OCI-LY7 (cell line): ENCODE results near the gene ZBTB21. TPM values are rescaled to one million over a fixed set of nuclear protein-coding genes. Genes with fewer than 3 reads are reported as not detected.
A peak's percentile ranks its signal among the peaks of the same experiment; 100 is the strongest.

Experiments used
- BruUV-seq: library from RNA; stranded (reverse); fragments of 400-500 nt; replicated peaks from 2 replicates; lab custom pipeline; 2021; lab: Mats Ljungman, UMichigan
- CTCF ChIA-PET: fragments of 300-600 bp; sonication (Branson Sonifier 250); formaldehyde crosslinking; loops from one replicate; lab custom pipeline; 2022; ENCODE audit warnings: antibody characterized with exemption; ENCODE audit not compliant: unreplicated experiment; lab: Charles Lee
- POLR2A ChIA-PET: fragments of 300-600 bp; sonication (Branson Sonifier 250); formaldehyde crosslinking; loops from one replicate; lab custom pipeline; 2022; ENCODE audit warnings: antibody characterized with exemption; lab: Charles Lee
- DNase-seq: peaks from one replicate; pipeline ENCODE4 v3.0.0-alpha.2; 2015; ENCODE audit warnings: low spot score
- H2AFZ ChIP-seq: fragments of 200-600 bp; sonication (generic), shearing (Covaris generic); 2 replicates; pipeline ENCODE4 v1.6.1; 2014; ENCODE audit warnings: mild to moderate bottlenecking, antibody characterized with exemption, low read length, moderate library complexity
- H3K27ac ChIP-seq: fragments of 200-600 bp; sonication (generic); 2 replicates; pipeline ENCODE4 v1.5.1; 2014; ENCODE audit warnings: mixed run types, low read depth, mild to moderate bottlenecking, moderate library complexity, low read length, inconsistent platforms; ENCODE audit not compliant: poor library complexity, severe bottlenecking
- H3K36me3 ChIP-seq: fragments of 200-600 bp; sonication (generic); 2 replicates; pipeline ENCODE4 v1.6.1; 2014; ENCODE audit warnings: mild to moderate bottlenecking, antibody characterized with exemption, low read length, moderate library complexity, mixed read lengths; ENCODE audit not compliant: insufficient read depth
- H3K4me1 ChIP-seq: fragments of 200-600 bp; sonication (generic); 2 replicates; pipeline ENCODE4 v1.5.1; 2014; ENCODE audit warnings: mild to moderate bottlenecking, low read length; ENCODE audit not compliant: insufficient read depth, poor library complexity, severe bottlenecking
- H3K4me2 ChIP-seq: fragments of 200-600 bp; sonication (generic); 2 replicates; pipeline ENCODE4 v1.6.1; 2014; ENCODE audit warnings: mild to moderate bottlenecking, low read length
- H3K4me3 ChIP-seq: fragments of 200-600 bp; sonication (generic); 2 replicates; pipeline ENCODE4 v1.5.1; 2014; ENCODE audit warnings: mild to moderate bottlenecking, low read depth, low read length; ENCODE audit not compliant: poor library complexity, severe bottlenecking
- H3K79me2 ChIP-seq: fragments of 200-600 bp; sonication (generic); 2 replicates; pipeline ENCODE4 v1.6.1; 2016; ENCODE audit warnings: low read depth, mild to moderate bottlenecking, low read length, moderate library complexity, mixed read lengths; ENCODE audit not compliant: insufficient read depth
- H3K9me2 ChIP-seq: fragments of 200-600 bp; sonication (generic); 2 replicates; pipeline ENCODE4 v1.6.1; 2016; ENCODE audit warnings: mild to moderate bottlenecking, low read length, mixed read lengths; ENCODE audit not compliant: insufficient read depth
- H3K9me3 ChIP-seq: fragments of 200-600 bp; sonication (generic); 2 replicates; pipeline ENCODE4 v1.6.1; 2014; ENCODE audit warnings: mild to moderate bottlenecking, mixed run types, low read length, mixed read lengths
- H4K20me1 ChIP-seq: fragments of 200-600 bp; sonication (generic); 2 replicates; pipeline ENCODE4 v1.6.1; 2014; ENCODE audit warnings: mild to moderate bottlenecking, antibody characterized with exemption, low read length, moderate library complexity, mixed read lengths; ENCODE audit not compliant: insufficient read depth
- CTCF ChIP-seq: fragments of 200-600 bp; sonication (generic); conservative IDR thresholded peaks from 2 replicates; pipeline ENCODE4 v1.5.1; 2014; ENCODE audit warnings: mild to moderate bottlenecking, antibody characterized with exemption, low read length, moderate library complexity, mixed read lengths
- EZH2phosphoT487 ChIP-seq: fragments of 200-600 bp; sonication (generic); IDR thresholded peaks from 2 replicates; pipeline ENCODE4 v1.6.1; 2018; ENCODE audit warnings: low read depth, borderline replicate concordance, mild to moderate bottlenecking, mixed run types, antibody characterized with exemption, low read length, moderate library complexity, mixed read lengths
- intact Hi-C: fragments of 100-400 bp; cut with micrococcal nuclease; formaldehyde crosslinking; loops from one replicate; pipeline ENCODE4 v1.10.0; 2022; ENCODE audit not compliant: unreplicated experiment
- total RNA-seq, 2 experiments: library from RNA; depleted of rRNA in 1 of 2; stranded (reverse); fragments of >200 nt in 1 of 2; shearing (Covaris generic) in 1 of 2; gene quantifications; 2 replicates each; pipeline ENCODE4 v1.2.3, GENCODE V29; 2014 to 2022

Gene ZBTB21
- total RNA-seq, 2 experiments from 2014 or later, result 10.0 to 19.6 TPM

GRCh38 chr21:41975391-41976272 lies 34.5 kb downstream of the ZBTB21 start:
- no peak overlapping the region for H3K4me2 ChIP-seq
- no peak overlapping the region for H2AFZ ChIP-seq
- no peak for DNase-seq
- no peaks in the 10 kb centered on the region for H3K36me3 ChIP-seq
- no peak overlapping the region for H3K27ac ChIP-seq
- POLR2A ChIA-PET, result interaction anchor here (0.6 kb wide), 1 partner anchor 11 kb away, joined by 3 read pairs; no protein-coding TSS in a partner anchor
- BruUV-seq, result no TSS peak
- no peak overlapping the region for H3K4me3 ChIP-seq
- H3K79me2 ChIP-seq, result no peaks in the 10 kb centered on the region
- peaks cover 12% of the 10 kb centered on the region for H3K4me1 ChIP-seq
- intact Hi-C loops, result no loop called here
- H3K9me3 ChIP-seq, result peaks cover 9% of the 10 kb centered on the region
- CTCF ChIA-PET, result interaction anchor here (0.5 kb wide), 1 partner anchor 1819 kb away, joined by 4 read pairs; no protein-coding TSS in a partner anchor
- TF ChIP-seq CTCF, result no peak
- TF ChIP-seq EZH2phosphoT487, result no peak
- no peaks in the 10 kb centered on the region for H3K9me2 ChIP-seq
- H4K20me1 ChIP-seq, result no peaks in the 10 kb centered on the region

- no TSS peak for BruUV-seq
- ChIA-PET POLR2A (no interaction called here), CTCF (no interaction called here)
- Histone ChIP-seq H3K9me3 (peaks cover 8% of the 10 kb centered on the region), H4K20me1 (no peaks in the 10 kb centered on the region), H3K36me3 (no peaks in the 10 kb centered on the region), H3K4me2 (0 out of 2 replicates have a peak overlapping the region, but pooled peaks have one; percentile 33), H3K27ac (no peak overlapping the region), H3K9me2 (no peaks in the 10 kb centered on the region), H2AFZ (no peak overlapping the region; the same call in 1 of the 2 replicates), H3K79me2 (no peaks in the 10 kb centered on the region), H3K4me1 (peaks cover 12% of the 10 kb centered on the region), H3K4me3 (no peak overlapping the region)
- DNase-seq, result no peak
- no peak for TF ChIP-seq EZH2phosphoT487
- no peak for TF ChIP-seq CTCF
- intact Hi-C loops, result no loop called here
These were observed 35.5 kb downstream of the ZBTB21 start for GRCh38 chr21:41974752-41975053.
